H1 (cell line): ENCODE data around the gene MAP4K5. TPM values are rescaled to one million over a fixed set of nuclear protein-coding genes. Genes with fewer than 3 reads are reported as not detected.

Experiments
- CEBPB ChIP-seq: IDR thresholded peaks from 2 replicates; pipeline ENCODE4 v1.6.1; 2012; ENCODE audit warnings: low read depth, low read length
- CHD2 ChIP-seq: IDR thresholded peaks from 2 replicates; pipeline ENCODE4 v1.6.1; 2012; ENCODE audit warnings: low read length, improper control_type of control experiment
- E2F6 ChIP-seq: IDR thresholded peaks from 2 replicates; pipeline ENCODE4 v1.6.1; 2012; ENCODE audit warnings: inconsistent platforms
- HDAC2 ChIP-seq, 2 experiments: fragments of 300-600 bp in 1 of 2; sonication (generic) in 1 of 2; IDR thresholded peaks; 2 replicates each; pipeline ENCODE4 v1.6.1; 2011 to 2012; ENCODE audit warnings: low read depth in 2 of 2, low read length in 2 of 2, mild to moderate bottlenecking in 2 of 2, moderate library complexity in 2 of 2, borderline replicate concordance in 1 of 2, inconsistent platforms in 1 of 2
- KDM1A ChIP-seq: fragments of 200-600, 300-600 bp; sonication (generic); IDR thresholded peaks from 2 replicates; pipeline ENCODE4 v1.7.1; 2016; ENCODE audit warnings: mild to moderate bottlenecking, low read length, borderline replicate concordance
- PHF8 ChIP-seq: fragments of 200-600 bp; sonication (generic); conservative IDR thresholded peaks from 2 replicates; pipeline ENCODE4 v1.7.1; 2012; ENCODE audit warnings: low read depth, mild to moderate bottlenecking, inconsistent platforms, low read length, moderate library complexity
- POLR2A ChIP-seq, 2 experiments: IDR thresholded peaks; 1 replicate in 1 of 2; 2 replicates in 1 of 2; pipeline ENCODE4 v1.6.1; 2011; ENCODE audit warnings: low read depth in 2 of 2, low read length in 2 of 2, mild to moderate bottlenecking in 2 of 2; ENCODE audit errors: control extremely low read depth in 1 of 2
- POLR2AphosphoS5 ChIP-seq: IDR thresholded peaks from 2 replicates; pipeline ENCODE4 v1.6.1; 2011; ENCODE audit warnings: low read depth, low read length
- SAP30 ChIP-seq: fragments of 300-600 bp; sonication (generic); IDR thresholded peaks from 2 replicates; pipeline ENCODE4 v1.7.1; 2012; ENCODE audit warnings: low read length, moderate library complexity, mild to moderate bottlenecking, inconsistent platforms; ENCODE audit not compliant: insufficient read depth, insufficient replicate concordance
- SIX5 ChIP-seq: IDR thresholded peaks from 2 replicates; pipeline ENCODE4 v1.6.1; 2011; ENCODE audit warnings: mild to moderate bottlenecking, low read depth, low read length
- SP2 ChIP-seq: IDR thresholded peaks from 2 replicates; pipeline ENCODE4 v1.6.1; 2012; ENCODE audit warnings: mild to moderate bottlenecking, low read length, inconsistent platforms
- SP4 ChIP-seq: IDR thresholded peaks from 2 replicates; pipeline ENCODE4 v1.6.1; 2012; ENCODE audit warnings: low read length, inconsistent platforms
- SRF ChIP-seq: IDR thresholded peaks from 2 replicates; pipeline ENCODE4 v1.6.1; 2011; ENCODE audit warnings: mild to moderate bottlenecking, low read depth, low read length, moderate library complexity
- polyA plus RNA-seq, 7 experiments: library from polyadenylated mRNA; depleted of rRNA in 3 of 7; stranded (reverse) in 5 of 7; unstranded in 2 of 7; fragments of >200 nt in 5 of 7; fragments of 200-250 nt in 2 of 7; gene quantifications; 1 replicate in 5 of 7; 2 replicates in 1 of 7; 4 replicates in 1 of 7; pipeline versions ENCODE4 v1.2.1 to v1.2.3, GENCODE V29; 2011 to 2013; ENCODE audit warnings: missing spikeins in 2 of 7, mixed read lengths in 2 of 7
- total RNA-seq: library from RNA; stranded (reverse); fragmentation: NEBNext Ultra II Directional; extraction: Animal tissue kit (Norgen Biotek cat#: 25700); gene quantifications from 2 replicates; pipeline ENCODE4 v1.2.1, GENCODE V29; 2021

The MAP4K5 gene
- total and polyA plus RNA-seq, 2 of the 8 experiments (the other 6 are each of a cell fraction or from before 2014, with no cell fraction given), result 7.6 to 34.5 TPM

- no peak for TF ChIP-seq CEBPB
- TF ChIP-seq HDAC2 (IDR thresholded peaks at IDR 0.05; ENCODE audit: borderline replicate concordance in 1 of 2, low read depth in 2 of 2, low read length in 2 of 2), result no peak
- no peak for TF ChIP-seq KDM1A
- TF ChIP-seq SRF, result no peak
- no peak for TF ChIP-seq SAP30
- peak; percentile 80 for TF ChIP-seq PHF8
- TF ChIP-seq POLR2A (IDR thresholded peaks at IDR 0.05; ENCODE audit: control extremely low read depth in 1 of 2, low read depth in 2 of 2, low read length in 2 of 2), result peak in 1 of 2 experiments; percentile 28; a peak in 2 of 3 replicates
- no peak for TF ChIP-seq SIX5
- peak; percentile 71 for TF ChIP-seq E2F6
- no peak for TF ChIP-seq SP4
- peak; percentile 21; the same call in 1 of the 2 replicates for TF ChIP-seq POLR2AphosphoS5
- no peak for TF ChIP-seq CHD2
- TF ChIP-seq SP2, result no peak
Observed at GRCh38 chr14:50531595-50532501, 521 bp downstream of the MAP4K5 start (continued).
